ENCODE measurements around the gene MYCT1.

- no peak for TF ChIP-seq CTCF (IDR thresholded peaks at IDR 0.05)
- no peak for TF ChIP-seq EP300 (IDR thresholded peaks at IDR 0.05)
- TF ChIP-seq POLR2A (IDR thresholded peaks at IDR 0.05) = no peak
- TF ChIP-seq POLR2AphosphoS5 (IDR thresholded peaks at IDR 0.05) = no peak
Measured at GRCh38 chr6:152680879-152681517, 16.7 kb upstream of the MYCT1 start.
